ENCODE measurements around the gene SDCCAG8. TPM values are rescaled to one million over a fixed set of nuclear protein-coding genes. Genes with fewer than 3 reads are reported as not detected.

SDCCAG8 gene
- total RNA-seq, 1 donor from 2014 or later: 25.4 TPM

DNA sequence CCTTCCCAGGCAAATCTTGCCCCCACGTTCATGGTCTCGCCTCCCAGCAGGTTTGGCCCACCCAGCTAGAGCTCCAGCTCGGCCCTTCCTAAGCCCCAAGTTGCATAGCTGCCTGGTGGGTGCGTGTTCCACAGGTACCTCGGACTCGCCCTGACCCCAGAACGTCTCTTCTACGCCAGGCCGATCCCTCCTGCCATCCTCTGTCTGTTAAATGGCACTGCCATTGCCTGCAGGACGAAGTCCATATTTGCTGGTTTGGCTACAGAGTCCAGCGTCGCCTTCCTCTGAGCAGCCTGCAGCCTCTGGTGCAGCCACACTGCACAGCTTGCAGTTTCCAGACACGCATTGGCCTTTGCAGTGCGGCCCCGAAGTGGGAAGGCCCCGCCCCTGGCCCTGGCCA lies 228.1 kb downstream of the SDCCAG8 start:
- intact Hi-C loops (cut with micrococcal nuclease): loop anchor here (5.0 kb wide), 2 partner anchors 142 to 263 kb away; no protein-coding TSS in a partner anchor
- no peak for DNase-seq (ENCODE audit: low spot score)
- peaks cover 14% of the 10 kb centered on the region for H3K4me1 Mint-ChIP-seq (ENCODE audit: low read depth)
- no peaks in the 10 kb centered on the region for H3K27me3 Mint-ChIP-seq (ENCODE audit: low read depth)
- H3K4me3 Mint-ChIP-seq (ENCODE audit: low read depth): peak overlapping the region; percentile 64
- H3K27ac Mint-ChIP-seq: no peak overlapping the region
- H3K36me3 Mint-ChIP-seq (ENCODE audit: low read depth): no peaks in the 10 kb centered on the region
- H3K9me3 Mint-ChIP-seq: peaks cover 5% of the 10 kb centered on the region

- peaks cover 10% of the 10 kb centered on the region for H3K4me1 Mint-ChIP-seq (ENCODE audit: low read depth)
- H3K27me3 Mint-ChIP-seq (ENCODE audit: low read depth): no peaks in the 10 kb centered on the region
- no peaks in the 10 kb centered on the region for H3K9me3 Mint-ChIP-seq
- DNase-seq (ENCODE audit: low spot score): no peak
- intact Hi-C loops (cut with micrococcal nuclease): no loop called here
- H3K27ac Mint-ChIP-seq: no peak overlapping the region
- no peaks in the 10 kb centered on the region for H3K36me3 Mint-ChIP-seq (ENCODE audit: low read depth)
- no peak overlapping the region for H3K4me3 Mint-ChIP-seq (ENCODE audit: low read depth)
These were observed 231.3 kb downstream of the SDCCAG8 start for GRCh38 chr1:243487036-243487648.

- Mint-ChIP-seq H3K9me3 (no peaks in the 10 kb centered on the region), H3K27me3 (ENCODE audit: low read depth) (no peaks in the 10 kb centered on the region), H3K4me3 (ENCODE audit: low read depth) (no peak overlapping the region), H3K4me1 (ENCODE audit: low read depth) (peaks cover 4% of the 10 kb centered on the region), H3K27ac (no peak overlapping the region), H3K36me3 (ENCODE audit: low read depth) (no peaks in the 10 kb centered on the region)
- intact Hi-C loops (cut with micrococcal nuclease): no loop called here
- DNase-seq (ENCODE audit: low spot score): no peak
These were observed 231.9 kb downstream of the SDCCAG8 start for GRCh38 chr1:243487649-243488227.

DNA sequence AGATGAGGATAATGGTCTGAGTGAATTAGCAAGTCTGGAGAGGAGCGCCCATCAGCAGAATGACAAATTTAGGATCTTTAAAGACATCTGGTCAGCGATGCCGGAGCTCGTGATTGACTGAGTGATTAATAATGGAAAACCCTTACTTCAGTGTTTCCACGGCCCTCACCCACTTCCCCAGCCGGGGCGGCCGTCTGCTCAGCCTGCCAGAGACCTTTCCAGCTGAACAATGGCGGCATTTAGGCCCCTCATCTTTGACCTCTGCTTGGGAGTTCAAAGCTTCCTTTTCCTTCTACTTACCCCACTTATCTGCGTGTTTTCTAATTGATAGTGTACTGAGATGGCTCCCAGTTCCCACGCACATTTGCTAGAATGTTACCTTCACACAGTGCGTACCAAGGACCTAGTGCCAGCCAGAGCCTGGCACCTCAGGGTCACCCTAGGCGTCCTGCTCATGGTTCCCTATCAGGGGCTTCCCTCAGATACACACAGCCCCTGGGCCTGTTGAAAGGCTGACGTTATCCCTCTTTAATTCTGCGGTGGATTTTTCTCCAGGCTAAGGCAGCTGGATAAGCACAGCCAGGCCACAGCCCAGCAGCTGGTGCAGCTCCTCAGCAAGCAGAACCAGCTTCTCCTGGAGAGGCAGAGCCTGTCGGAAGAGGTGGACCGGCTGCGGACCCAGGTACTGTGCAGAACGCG lies 232.8 kb downstream of the SDCCAG8 start:
- intact Hi-C loops (cut with micrococcal nuclease): no loop called here
- H3K4me1 Mint-ChIP-seq (ENCODE audit: low read depth): peaks cover 2% of the 10 kb centered on the region
- no peak for DNase-seq (ENCODE audit: low spot score)
- H3K36me3 Mint-ChIP-seq (ENCODE audit: low read depth): no peaks in the 10 kb centered on the region
- H3K27ac Mint-ChIP-seq: no peak overlapping the region
- H3K9me3 Mint-ChIP-seq: no peaks in the 10 kb centered on the region
- H3K27me3 Mint-ChIP-seq (ENCODE audit: low read depth): no peaks in the 10 kb centered on the region
- no peak overlapping the region for H3K4me3 Mint-ChIP-seq (ENCODE audit: low read depth)

- Mint-ChIP-seq H3K36me3 (ENCODE audit: low read depth) (no peaks in the 10 kb centered on the region), H3K4me1 (ENCODE audit: low read depth) (no peaks in the 10 kb centered on the region), H3K27ac (no peak overlapping the region), H3K9me3 (no peaks in the 10 kb centered on the region), H3K4me3 (ENCODE audit: low read depth) (no peak overlapping the region), H3K27me3 (ENCODE audit: low read depth) (no peaks in the 10 kb centered on the region)
- intact Hi-C loops (cut with micrococcal nuclease): no loop called here
- no peak for DNase-seq (ENCODE audit: low spot score)
These were observed 233.3 kb downstream of the SDCCAG8 start for GRCh38 chr1:243489158-243489527.

GRCh38 chr1:243489681-243490546 lies 234.1 kb downstream of the SDCCAG8 start:
- Mint-ChIP-seq H3K4me3 (ENCODE audit: low read depth) (no peak overlapping the region), H3K9me3 (no peaks in the 10 kb centered on the region), H3K36me3 (ENCODE audit: low read depth) (no peaks in the 10 kb centered on the region), H3K27me3 (ENCODE audit: low read depth) (no peaks in the 10 kb centered on the region), H3K4me1 (ENCODE audit: low read depth) (no peaks in the 10 kb centered on the region), H3K27ac (no peak overlapping the region)
- no peak for DNase-seq (ENCODE audit: low spot score)
- intact Hi-C loops (cut with micrococcal nuclease): no loop called here

DNA sequence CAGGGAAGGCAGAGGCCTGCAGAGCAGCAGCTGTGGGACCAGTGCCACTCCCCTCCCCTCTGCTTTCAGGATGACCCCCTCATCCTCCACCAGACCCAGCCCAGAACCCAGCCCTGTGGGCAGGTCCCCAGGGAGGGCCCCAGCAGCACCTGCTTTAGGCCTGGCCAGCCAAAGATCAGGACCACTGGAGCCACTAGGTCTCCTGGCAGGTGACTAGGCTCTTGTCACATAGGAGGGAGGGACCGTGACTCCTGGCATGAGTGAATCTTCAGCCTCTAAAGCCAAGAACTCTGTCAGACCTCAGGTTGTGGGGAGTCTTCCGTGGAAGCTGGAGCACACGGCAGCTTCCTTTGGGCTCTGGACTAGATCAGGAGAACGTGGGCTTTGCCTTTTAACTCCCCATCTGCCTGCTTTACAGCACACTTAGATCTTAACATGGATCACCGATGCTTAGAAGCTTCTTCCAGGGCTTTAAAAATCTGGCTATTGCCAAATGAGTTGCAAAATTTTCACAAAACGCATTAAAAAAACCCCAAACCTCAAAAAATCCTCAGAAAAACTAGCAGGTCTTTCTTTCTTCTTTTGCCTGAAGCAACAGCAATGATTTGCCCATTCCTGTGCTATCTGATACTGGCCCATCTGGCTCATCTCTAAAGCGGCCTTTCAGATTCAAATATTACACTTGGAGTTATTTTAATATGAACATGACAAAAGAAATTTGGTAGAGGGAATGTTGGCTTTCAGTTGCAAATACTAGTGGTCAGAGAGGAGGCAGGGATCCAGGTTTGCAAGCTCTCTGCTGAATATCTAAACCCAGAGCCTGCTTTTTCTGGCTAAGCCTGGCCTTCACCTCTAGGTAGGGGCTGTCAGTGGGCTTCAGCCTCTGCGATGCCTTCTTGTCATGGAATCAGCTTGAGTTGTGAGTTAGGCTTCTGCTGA lies 235.2 kb downstream of the SDCCAG8 start:
- intact Hi-C loops (cut with micrococcal nuclease): no loop called here
- Mint-ChIP-seq H3K36me3 (ENCODE audit: low read depth) (no peaks in the 10 kb centered on the region), H3K27ac (no peak overlapping the region), H3K4me1 (ENCODE audit: low read depth) (peaks cover 3% of the 10 kb centered on the region), H3K9me3 (no peaks in the 10 kb centered on the region), H3K4me3 (ENCODE audit: low read depth) (no peak overlapping the region), H3K27me3 (ENCODE audit: low read depth) (no peaks in the 10 kb centered on the region)
- no peak for DNase-seq (ENCODE audit: low spot score)

- Mint-ChIP-seq H3K9me3 (no peaks in the 10 kb centered on the region), H3K4me3 (ENCODE audit: low read depth) (no peak overlapping the region), H3K4me1 (ENCODE audit: low read depth) (peaks cover 5% of the 10 kb centered on the region), H3K27ac (no peak overlapping the region), H3K27me3 (ENCODE audit: low read depth) (no peaks in the 10 kb centered on the region), H3K36me3 (ENCODE audit: low read depth) (no peaks in the 10 kb centered on the region)
- no peak for DNase-seq (ENCODE audit: low spot score)
- intact Hi-C loops (cut with micrococcal nuclease): no loop called here
These were observed 237.6 kb downstream of the SDCCAG8 start for GRCh38 chr1:243493156-243494129.

DNA sequence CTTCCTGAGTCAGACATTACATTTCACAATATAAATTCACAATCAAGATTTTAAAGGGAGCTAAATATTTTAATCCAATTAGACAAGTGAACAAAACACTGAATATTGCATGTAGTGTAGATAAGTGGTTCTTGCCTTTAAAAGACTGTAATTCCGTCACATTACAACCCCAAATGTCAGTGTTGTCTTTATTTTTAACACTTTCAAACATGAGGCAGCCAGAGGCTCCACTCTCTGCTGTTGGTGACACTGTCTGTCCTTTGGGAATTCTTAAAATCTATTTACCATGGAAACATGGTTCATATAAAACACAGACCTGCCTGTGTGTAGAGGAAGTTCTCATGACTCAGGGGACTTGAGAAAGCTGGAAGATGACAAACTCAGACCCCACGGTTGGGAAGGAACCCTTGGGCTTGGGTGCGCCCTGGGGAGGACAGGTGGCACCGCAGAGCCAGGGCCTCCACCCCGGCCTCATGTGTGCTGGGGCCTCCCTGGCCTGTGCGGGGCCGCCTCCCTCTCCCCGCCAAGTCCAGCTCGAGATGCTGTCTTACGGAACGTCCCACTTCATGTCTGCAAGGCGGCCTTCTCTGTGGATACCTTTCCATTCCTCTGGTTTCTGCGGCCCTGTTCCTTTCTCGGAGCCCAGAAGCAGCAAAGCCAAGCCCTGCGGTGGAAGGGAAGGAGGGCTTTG lies 239.0 kb downstream of the SDCCAG8 start:
- Mint-ChIP-seq H3K9me3 (no peaks in the 10 kb centered on the region), H3K4me1 (ENCODE audit: low read depth) (peaks cover 5% of the 10 kb centered on the region), H3K27me3 (ENCODE audit: low read depth) (no peaks in the 10 kb centered on the region), H3K4me3 (ENCODE audit: low read depth) (no peak overlapping the region), H3K36me3 (ENCODE audit: low read depth) (no peaks in the 10 kb centered on the region), H3K27ac (no peak overlapping the region)
- intact Hi-C loops (cut with micrococcal nuclease): no loop called here
- DNase-seq (ENCODE audit: low spot score): no peak

DNA sequence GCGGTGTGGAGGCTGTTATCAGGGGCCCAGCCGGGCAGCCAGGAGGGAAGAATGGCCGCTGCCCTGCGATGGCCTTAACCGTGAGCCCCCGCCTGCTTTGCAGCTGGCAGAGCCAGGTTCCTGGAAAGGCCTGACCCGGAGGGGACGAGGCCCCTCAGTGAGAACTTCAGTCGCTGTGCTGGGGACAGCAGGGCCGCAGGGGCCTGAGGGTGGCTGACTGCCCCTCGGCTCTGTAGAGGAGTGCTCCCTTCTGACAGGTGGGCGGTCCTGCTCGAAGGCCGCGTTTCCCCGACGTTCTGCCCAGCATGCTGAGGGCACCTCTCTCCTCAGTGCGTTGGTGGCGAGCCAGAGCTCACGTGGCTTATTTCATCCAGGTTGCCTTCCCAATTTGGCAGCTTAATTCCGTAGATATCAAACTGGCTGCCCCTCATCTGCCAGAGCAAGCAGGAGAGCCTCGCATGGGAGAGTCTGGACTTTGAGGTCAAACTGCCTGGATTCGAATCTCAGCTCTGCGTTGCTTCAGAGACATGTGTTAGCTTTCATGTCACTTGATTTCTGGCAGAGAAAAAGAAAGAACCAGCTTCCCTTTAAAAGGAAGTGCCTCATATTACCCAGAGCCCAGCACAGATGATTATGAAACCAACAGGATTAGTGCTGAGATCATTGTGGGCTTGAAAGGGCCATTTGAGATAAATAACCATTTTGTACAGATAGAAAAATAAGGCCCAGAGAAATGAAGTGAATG lies 239.8 kb downstream of the SDCCAG8 start:
- no peak for DNase-seq (ENCODE audit: low spot score)
- intact Hi-C loops (cut with micrococcal nuclease): no loop called here
- Mint-ChIP-seq H3K36me3 (ENCODE audit: low read depth) (no peaks in the 10 kb centered on the region), H3K4me1 (ENCODE audit: low read depth) (peaks cover 5% of the 10 kb centered on the region), H3K27me3 (ENCODE audit: low read depth) (no peaks in the 10 kb centered on the region), H3K4me3 (ENCODE audit: low read depth) (no peak overlapping the region), H3K27ac (no peak overlapping the region), H3K9me3 (no peaks in the 10 kb centered on the region)

Measured in activated T-helper 2 cell treated with anti-CD3 and anti-CD28 coated beads, Interferon-gamma antibody, Interleukin-2, Interleukin-4, amounts not matched to agents 10 μg/mL and 5 μg/mL and 100 μg/mL, durations not matched to agents 14 hours and 24 hours and 36 hours (primary cell).